GM19240 (cell line): ENCODE results near the gene GABRA4.

ENCODE experiments used
- DNase-seq: peaks from one replicate; pipeline ENCODE4 v3.0.0; 2011; ENCODE audit warnings: low spot score; ENCODE audit not compliant: insufficient read length

GABRA4 gene

DNA sequence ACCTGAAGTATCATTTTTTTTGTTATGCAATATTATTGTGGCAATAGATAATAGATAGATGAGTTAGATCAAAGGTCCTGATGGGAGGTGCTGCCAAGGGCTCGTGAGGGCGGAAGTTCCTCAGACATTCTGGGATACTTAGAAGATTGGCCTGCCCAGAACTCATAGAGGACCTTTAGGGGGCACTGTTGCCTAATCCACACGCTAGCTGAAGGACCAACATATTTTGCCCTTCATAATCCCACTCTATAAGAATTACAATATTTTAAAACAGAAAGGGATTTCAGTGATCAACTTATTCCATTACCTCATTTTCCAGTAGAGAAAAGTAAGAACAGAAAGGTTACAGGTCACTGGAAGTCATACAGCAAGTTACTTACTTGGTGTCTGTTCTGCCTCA lies 61.4 kb downstream of the GABRA4 start:
- DNase-seq, result peak; percentile 2

DNA sequence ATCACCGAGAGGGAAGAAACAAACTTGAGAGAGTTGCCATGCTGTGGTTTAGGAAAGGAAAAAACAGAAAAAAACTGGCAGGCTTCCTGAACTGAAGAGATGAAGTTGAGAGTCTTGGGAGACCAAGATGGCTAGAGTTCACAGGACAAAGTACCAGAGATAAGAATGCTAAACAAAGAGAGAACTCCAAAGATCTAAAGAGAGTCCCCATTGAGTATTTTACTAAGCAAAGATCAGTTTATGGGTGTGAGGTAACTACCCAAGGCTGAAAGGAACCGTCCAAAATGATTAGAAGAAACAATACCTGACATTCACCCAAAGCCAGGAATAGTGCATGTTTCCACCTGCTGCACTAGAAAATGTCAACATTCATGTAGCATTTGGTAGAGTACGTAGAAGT lies 62.5 kb downstream of the GABRA4 start:
- no peak for DNase-seq

DNA sequence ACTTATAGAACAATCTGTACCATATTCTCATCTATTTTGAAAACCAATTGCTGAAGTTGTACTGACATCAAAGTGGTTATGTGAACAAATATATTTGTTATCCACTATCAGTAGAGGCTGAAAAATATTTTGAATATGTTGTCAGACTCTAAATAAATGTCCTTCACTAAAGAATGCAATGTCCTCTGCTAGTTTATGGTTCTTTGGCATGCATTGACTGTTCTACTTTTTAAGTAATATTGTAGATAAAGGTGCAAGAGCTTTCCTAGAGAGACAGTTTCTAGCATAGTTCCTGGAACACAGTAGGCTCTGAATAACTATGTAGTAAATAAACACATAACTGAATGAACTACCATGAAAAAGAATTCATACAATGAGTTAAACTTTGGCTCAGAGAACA lies 66.2 kb downstream of the GABRA4 start:
- DNase-seq, result no peak

DNA sequence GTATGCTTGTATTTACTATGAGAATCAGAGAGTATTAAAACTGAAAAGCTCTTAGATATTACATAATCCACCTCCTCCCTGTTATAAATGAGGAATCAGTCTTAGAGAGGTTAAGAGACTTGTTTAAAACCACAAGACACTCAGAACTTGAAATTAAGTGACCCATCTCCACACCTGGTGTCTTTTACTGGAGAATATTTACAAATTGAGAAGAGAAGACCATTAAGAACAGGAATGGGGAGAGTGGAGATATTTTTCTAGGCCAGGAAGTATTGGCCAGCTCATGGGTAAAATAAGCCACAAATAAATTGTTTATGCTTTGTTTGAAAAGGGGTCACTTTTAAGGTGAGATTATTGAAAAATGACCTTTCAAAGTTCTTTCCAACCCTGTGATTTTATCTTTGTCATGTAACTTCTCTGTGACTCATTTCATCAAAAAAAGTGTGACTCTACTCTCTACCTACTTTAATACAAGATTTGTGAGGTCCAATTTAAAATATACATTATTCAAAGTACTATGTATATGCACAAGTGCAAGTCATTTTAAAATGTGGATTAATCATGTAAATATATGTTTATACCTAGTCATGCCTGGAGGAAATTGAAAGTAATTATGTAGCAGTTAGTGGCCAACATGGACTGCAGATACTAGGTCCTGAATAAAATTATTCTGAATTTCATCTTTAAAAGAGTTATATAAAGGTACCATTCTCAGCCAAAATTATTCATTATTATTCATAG lies 68.4 kb downstream of the GABRA4 start:
- no peak for DNase-seq

DNA sequence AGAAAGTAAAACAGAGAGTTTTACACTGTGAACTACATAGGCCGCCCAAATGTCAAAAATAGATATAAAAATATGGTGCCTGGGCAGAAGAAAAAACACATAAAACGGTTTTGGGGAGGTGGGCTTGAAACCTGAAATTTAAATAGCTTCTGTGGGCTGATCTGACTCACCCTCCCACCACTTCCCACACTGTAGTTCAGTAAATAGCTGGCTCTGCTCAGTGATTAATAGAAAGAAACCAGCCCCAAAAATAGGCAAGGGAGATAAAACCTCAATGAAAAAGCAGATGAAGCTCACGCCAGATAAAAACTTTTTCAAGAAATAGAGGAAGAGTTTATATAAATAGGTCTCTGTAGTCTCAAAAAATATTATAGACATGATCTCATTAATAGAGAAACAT lies 71.2 kb downstream of the GABRA4 start:
- no peak for DNase-seq

DNA sequence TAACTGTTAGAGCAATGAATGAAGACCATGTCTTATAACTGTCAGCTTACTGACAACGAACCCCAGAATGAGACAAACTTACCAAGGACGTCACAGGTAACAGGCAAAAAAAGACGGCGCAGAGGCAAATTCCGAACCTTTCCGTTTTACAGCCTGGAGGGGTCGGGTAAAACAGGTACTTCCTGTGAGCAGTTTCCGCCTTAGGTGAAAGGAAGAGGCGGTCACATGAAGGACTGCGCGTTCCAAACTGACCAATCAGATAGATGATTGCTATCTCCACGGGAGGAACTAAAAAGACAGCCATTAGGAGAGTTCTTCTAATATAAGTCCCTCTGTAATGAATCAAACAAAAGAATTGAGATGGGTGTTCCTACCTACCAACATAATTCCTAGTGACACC lies 84.3 kb downstream of the GABRA4 start, which contains the start of gene COX7B2:
TSS of gene COX7B2 (minus strand) at position 168 of the 400 bp plus-strand sequence. CDS start 174,053 bp downstream, outside the sequence.
- no peak for DNase-seq

GRCh38 chr4:46908148-46908547 lies 85.2 kb downstream of the GABRA4 start:
- DNase-seq, result no peak

GRCh38 chr4:46900082-46900481 lies 93.3 kb downstream of the GABRA4 start:
- DNase-seq, result no peak

DNA sequence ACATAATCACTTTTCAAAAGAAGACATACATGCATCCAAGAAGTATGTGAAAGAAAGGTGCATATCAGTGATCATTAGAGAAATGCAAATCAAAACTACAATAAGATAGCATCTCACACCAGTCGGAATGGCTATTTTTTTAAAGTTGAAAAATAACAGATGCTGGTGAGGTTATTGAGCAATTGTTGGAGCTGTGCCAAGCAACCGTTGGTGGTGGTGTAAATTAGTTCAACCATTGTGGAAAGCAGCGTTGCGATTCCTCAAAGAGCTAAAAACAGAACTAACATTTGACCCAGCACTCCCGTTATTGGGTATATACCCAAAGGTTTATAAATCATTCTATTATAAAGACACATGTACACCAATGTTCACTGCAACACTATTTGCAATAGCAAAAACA lies 98.6 kb downstream of the GABRA4 start:
- DNase-seq, result no peak

DNA sequence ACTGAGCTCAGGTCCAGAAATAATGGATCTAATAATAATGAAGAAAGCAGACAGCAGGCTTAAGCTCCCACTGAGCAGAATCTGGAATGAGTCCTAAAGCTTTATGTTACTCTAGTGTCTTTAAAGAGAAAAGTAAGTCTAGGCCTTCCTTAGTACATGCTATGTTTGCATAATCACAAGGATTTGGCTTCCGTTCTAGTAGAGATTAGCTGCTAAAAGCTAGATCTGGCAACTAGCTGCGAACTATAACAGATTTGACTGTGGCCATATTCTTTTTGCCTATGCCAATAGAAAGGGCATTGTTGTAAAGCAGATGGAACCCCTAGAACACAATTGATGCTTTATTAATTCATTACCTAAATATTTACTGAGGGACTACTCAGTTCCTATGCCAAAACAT lies 103.3 kb downstream of the GABRA4 start:
- DNase-seq, result no peak

DNA sequence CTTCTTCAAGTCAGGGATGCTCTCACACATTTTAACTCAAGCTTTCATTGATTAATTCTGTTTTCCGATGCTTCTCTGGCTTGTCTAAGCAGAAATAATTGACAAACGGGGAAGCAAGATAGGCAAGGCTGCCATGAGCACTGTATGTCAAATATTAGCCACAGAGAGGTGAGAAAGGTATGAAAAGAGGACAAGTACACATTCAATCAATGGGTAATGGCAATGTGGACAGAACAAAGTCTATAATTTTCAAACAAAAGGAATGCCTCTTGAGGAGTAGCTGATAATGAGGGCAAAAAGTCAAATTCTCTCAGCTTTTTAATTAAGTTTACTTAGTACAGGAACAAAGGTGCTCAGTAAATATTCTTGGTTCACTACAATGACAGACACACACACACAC lies 104.0 kb downstream of the GABRA4 start:
- DNase-seq, result no peak

DNA sequence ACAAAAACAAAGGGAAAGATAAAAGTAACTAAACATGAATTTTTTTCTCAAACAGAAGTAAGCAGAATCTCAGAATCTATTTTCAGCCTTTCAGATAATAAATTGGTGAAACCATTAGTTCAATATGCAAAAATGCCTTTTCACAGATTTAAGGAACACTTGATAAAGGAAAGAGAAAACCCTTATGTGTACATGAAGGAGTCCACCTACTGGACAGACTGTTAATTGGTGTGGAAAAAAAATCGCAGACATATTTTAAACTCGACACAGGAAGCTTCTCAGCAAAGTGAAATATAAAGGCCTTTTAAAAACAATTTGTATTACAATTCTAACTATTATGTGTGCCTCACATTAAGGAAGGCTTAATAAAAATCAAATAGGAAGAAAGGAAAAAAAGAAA lies 106.7 kb downstream of the GABRA4 start:
- DNase-seq, result no peak

DNA sequence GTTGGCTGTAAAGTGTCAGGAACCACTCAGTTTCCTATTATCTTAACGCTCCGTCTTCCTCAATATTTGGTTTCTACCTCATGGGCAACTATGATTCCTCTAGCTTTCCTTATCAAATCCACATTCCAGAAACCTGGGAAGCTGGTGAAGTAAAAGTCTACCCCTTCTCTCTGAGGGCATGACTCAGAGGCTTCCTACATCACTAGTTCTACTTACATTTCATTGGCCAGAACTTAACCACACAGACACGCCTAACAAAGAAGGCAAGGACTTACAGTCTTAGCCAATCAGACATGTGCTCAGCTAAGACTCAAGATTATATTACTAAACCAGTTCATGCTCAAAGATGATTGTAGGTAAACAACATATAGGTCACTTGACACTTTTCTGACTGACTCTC lies 114.7 kb downstream of the GABRA4 start:
- no peak for DNase-seq

DNA sequence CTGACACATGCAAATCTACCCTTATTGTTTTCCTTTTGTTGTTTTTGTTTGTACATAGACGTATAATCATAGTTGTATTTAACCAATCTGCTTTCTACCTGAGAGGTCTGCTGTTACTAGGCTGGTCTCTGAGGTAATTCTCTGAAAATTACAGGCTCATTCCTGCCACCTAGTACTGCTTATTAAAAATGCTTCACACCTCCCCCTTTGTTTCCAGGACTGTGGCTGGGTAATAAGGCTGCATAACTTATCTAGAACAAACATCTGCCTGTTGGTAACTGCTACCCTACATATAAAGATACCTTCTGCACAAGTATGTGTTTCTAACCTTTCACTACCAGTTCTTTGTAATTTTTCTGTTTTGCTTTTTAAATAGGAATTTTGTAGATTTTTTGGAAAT lies 118.6 kb downstream of the GABRA4 start:
- no peak for DNase-seq

DNA sequence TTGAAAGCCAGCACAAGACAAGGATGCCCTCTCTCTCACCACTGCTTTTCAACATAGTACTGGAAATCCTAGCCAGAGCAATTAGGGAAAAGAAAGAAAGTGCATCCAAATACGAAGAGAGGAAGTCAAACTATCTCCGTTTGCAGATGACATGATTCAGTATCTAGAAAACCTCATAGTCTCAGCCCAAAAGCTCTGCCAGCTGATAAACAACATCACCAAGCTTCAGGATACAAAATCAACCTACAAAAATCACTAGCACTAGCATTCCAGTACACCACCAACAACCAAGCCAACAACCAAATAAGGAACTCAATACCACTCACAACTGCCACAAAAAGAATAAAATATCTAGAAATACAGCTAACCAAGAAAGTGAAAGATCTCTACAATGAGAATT lies 123.0 kb downstream of the GABRA4 start:
- DNase-seq, result no peak
